ENCODE data around the gene NINL.
"Not testable (repeated sequence)": the region's sequence is repeated elsewhere in the genome, so short reads cannot be mapped to it uniquely, and the experiment has no call there.

DNA sequence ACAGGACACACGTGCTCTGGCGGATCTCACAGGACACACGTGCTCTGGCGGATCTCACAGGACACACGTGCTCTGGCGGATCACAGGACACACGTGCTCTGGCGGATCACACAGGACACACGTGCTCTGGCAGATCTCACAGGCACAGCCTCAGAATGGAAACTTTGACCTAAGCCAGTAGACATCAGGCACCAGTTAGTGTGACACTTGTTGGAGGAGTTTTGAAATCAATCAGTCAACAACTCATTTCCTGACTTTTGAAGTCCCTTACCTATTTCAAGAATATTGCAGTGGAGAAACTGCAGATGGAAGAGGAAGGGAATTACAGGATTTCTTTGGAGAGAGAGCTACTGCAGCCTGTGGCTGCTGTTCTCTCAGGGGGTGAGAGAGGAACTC lies 17.6 kb upstream of the NINL start:
- TF ChIP-seq EZH2 (IDR thresholded peaks at IDR 0.05; ENCODE audit: borderline replicate concordance, low read depth, low read length, poor library complexity, severe bottlenecking); CTCF (conservative IDR thresholded peaks at IDR 0.05; ENCODE audit: low read depth, low read length): not testable (repeated sequence)

All from A673 (cell line).